HG03060 (cell line): ENCODE data around the gene RBL2.
"Not testable (repeated sequence)": the region's sequence is repeated elsewhere in the genome, so short reads cannot be mapped to it uniquely, and the experiment has no call there.

Experiments
- ATAC-seq: cut with Tn5 transposase; IDR thresholded peaks from one replicate; pipeline ENCODE4 v1.9.1; 2021; ENCODE audit warnings: low read depth, moderate number of reproducible peaks; ENCODE audit not compliant: unreplicated experiment

Gene RBL2

DNA sequence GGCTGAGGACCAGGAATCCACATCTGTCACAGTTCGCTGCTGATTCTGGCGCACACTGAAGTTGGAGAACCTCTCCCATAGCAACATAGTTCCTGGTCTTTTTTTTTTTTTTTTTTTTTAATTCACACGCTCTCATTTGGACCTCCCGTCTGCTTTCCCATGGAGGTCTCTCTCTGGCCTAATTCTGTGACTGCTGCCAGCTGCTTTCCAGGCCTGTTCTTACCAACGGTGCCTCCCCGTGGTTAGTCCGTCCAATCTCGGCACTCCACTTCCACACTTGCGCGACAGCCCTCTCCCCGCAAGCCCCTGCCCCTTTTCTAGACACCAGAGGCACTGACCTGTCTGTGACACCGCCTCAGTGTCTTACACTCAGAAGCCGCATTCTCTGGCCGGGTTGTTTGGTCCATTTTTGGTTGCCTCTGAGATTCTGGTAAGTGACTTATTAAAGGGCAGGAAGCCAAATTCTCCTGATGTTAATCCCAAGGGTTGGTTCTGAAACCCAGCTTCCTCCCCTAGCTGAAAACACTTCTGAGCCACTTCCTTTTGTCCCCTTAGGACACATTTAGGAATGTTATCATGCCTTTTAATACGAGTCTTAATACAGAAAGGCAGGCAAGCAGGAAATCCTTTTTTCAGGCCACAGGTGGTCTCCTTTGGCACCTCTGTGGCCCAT lies 69.9 kb downstream of the RBL2 start:
- ATAC-seq: no peak

GRCh38 chr16:53504665-53505064 lies 70.4 kb downstream of the RBL2 start:
- no peak for ATAC-seq

DNA sequence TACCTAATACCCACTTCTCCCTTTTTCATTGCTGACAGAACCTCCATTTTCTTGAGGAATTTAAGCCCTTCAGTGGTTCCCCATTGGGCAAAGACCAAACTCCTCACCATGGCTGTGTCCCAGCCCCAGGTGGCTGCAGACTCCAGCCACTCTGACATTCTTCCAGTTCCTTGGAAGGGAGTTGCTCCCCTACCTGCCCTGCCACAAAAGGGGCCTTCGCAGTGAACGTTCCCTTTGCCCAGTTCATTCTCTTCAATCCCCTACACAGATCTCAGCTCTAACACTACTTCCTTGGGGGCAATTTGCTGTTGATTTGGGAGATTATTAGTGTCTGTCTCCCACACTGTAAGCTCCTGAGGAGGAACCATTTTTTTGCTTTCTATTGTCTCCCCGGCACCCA lies 72.0 kb downstream of the RBL2 start:
- ATAC-seq: no peak

- no peak for ATAC-seq
Measured at GRCh38 chr16:53507464-53508179, 73.4 kb downstream of the RBL2 start.

GRCh38 chr16:53509906-53510703 lies 75.8 kb downstream of the RBL2 start:
- ATAC-seq: no peak

DNA sequence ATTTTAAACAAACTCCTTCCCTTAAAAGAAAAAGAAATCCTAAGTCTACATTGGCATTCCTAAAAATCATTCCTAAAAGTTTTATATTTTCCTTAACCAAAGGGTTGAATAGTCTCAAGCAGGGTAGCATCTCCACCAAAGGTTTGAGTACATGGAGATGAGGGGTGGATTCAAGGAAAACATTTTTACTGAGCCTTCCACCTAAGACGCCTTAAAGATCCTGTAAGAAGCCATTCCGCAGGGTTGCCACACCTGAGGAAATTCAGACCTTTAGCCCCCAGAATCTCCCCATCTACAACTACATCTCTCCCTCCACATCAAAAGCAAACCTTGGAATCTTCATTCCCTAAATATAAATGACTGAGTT lies 76.4 kb downstream of the RBL2 start:
- ATAC-seq: no peak

DNA sequence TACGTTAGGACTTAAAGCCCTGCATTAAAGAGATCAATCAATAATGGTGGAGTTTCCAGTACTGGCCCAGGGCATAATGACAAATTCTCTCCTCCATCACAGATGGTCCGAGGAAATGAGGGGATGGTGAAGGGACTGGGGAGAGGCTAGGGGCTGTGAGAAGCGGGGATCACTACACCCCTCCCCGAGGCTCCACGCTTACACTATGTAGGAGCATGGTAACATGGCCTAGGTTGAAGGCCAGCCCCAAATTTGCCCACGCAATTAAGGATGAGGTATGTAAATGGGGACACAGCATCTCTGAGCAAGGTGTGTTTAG lies 76.8 kb downstream of the RBL2 start:
- ATAC-seq: no peak

GRCh38 chr16:53511403-53512280 lies 77.4 kb downstream of the RBL2 start:
- no peak for ATAC-seq

DNA sequence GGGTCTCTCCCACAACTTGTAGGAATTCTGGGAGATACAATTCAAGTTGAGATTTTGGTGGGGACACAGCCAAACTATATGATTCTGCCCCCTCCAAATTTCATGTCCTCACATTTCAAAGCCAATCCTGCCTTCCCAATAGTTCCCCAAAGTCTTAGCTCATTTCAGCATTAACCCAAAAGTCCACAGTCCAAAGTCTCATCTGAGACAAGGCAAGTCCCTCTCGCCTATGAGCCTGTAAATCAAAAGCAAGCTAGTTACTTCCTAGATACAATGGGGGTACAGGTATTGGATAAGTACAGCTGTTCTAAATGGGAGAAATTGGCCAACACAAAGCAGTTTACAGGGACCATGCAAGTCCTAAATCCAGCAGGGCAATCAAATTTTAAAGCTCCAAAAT lies 78.5 kb downstream of the RBL2 start:
- not testable (repeated sequence) for ATAC-seq

GRCh38 chr16:53515259-53515658 lies 81.0 kb downstream of the RBL2 start:
- no peak for ATAC-seq

- no peak for ATAC-seq
Measured at GRCh38 chr16:53515811-53516210, 81.5 kb downstream of the RBL2 start.

DNA sequence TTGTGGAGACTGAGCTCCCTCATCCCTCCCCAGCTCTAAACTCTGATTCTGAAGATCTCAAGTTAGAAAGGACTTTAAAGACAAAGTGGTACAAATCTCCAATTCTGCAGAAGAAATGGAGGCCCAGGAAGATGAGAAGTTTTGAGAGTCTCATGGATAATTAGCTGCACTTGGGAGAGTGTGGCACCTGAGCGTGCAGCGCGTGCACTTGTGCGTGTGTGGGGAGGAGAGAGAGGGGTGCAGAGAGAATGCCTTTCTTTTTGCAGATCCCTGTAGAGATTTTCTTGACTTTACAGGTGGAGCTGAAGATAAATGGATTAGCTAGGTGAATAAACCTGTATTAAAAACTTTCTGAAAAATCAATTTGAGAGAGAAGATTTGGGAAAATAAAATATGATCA lies 83.6 kb downstream of the RBL2 start:
- no peak for ATAC-seq

DNA sequence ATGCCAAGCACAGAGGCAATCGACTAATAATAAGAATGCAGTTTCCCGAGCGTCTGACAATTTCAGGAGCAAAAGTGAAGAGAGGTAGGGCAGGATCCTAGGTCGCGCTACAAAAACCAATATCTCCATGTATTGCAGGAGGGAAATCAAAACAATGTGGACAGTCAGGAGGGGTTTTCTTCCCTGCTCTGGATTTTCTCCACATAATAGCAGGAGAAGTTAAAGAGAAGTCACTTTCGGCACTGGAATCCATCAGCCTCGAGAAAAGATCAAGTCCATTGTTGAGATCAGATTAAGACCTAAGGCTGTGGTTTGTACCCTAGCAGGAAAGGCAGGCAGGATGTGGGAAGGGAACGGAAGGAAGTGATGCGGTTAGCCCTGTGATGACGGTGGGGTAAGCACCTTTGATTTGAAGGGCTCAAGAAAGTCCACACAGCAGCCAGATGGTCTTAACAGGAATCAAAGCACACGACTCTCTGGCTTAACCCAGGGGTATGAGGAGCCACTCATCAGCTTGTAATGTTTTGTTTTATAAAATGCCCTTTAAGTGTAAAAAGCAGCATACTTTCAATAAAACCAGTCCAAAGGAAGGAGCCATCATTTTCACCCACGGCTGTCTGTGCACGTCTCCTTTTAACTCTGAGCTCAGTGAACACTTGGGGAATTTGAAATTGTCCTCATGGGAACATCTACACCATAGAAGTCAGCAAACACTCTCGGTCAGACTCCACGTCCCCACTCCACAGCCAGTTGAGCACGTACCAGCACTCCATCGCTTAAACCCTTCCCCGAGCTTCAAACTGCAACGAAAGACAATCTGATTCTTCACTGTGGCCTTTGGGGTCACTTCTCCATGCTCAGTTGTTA lies 84.5 kb downstream of the RBL2 start:
- peak; percentile 97 for ATAC-seq

DNA sequence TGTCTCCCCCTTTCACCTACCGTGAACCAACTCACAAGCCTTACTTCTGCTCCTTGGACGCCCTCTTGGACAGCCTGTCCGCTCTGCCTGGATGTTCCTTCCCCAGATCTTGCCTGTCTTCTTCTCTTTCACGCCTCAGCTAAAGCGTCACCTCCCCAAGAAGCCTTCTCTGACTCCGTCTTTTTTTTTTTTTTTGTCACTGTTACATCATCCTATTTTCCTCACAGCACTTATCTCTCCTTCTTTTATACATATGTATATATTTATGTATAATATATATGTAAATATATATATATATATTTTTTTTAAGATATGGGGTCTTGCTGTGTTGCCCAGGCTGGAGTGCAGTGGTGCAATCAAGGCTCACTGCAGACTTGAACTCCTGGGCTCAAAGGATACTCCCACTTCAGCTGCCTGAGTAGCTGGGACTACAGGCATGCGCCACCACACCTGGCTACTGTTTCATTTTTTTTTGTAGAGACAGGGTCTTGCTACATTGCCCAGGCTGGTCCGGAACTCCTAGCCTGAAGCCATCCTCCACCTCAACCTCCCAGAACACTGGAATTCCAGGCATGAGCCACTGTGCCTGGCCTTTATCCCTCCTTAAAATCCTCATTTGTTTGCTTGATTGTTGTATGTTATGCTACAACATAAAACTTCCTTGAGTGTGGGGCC lies 85.3 kb downstream of the RBL2 start:
- no peak for ATAC-seq

DNA sequence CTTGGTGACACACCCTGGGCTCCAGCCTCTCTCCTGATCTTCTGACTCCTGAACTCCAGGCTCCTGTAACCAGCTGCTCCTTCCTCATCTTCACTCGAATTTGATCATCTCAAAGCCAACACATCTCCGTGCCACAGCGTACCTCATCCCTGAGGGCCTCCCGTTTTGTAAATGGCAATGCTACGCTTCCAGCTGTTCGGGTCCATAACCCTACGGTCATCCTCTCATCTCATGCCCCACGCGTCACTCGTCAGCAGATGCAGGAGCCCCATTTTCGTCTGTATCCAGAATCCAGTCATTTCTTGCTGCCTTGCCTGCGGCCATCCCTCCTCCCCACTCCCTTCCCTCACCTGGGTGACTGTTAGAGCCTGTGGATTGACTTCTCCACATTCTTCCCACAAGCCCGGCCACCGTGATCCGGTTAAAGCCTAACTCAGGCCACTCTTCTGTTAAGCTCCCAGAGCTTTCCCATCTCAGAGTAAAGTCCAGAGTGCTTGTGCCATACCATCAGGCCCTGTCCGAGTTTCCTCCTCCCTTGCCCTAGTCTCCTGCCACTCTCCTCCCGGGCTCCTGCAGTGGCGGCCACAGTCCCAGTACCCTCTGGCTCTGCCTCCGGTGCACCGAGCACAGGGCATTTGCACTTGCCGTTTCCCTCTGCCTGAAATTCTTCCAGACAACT lies 89.0 kb downstream of the RBL2 start:
- no peak for ATAC-seq

DNA sequence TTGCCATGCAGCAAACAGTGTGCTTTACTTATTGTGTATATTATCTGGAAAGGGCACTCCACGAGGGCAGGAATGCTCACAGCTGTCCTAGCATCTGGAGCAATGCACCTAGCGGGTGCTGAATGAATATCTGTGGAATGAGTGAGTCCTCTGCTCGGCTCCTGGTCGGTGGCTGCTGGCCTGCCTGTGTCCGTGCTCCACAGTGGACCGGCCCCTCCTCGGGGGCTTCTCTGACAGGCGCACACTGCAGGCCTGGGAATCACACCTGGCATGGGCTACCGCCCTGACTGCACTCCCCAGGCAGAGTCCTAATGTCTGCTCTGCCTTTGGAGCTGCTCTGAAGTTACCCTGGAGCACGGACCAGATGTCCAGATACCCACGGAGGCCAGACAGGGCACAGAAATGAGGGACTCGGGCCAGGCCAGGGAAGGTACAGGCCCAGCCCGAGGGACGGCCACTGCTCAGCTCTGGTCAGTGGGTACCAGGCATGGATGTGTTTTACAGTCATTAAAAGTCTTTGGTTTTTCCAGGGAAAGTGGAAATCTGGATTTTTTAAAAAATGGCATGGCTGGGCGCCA lies 89.8 kb downstream of the RBL2 start:
- ATAC-seq: no peak

DNA sequence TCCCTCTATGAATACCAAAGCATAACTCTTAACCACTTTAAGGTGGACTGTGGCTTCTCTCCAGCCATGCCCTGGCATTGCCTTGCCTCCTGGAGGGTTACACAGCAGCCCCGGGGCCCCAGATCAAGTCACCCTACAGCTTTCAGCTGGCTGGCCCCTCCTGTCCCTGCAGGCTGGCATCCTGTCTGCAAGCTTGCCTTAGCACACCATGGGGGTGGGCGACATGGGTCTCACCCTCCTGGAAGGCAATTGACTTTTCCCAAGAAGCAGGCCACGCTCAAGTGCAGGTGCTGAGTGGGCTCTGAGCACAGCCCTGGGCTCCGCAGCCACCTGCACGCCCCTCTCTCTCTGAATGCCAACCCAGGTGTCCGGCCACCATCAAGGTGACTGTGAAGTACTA lies 94.5 kb downstream of the RBL2 start:
- no peak for ATAC-seq

DNA sequence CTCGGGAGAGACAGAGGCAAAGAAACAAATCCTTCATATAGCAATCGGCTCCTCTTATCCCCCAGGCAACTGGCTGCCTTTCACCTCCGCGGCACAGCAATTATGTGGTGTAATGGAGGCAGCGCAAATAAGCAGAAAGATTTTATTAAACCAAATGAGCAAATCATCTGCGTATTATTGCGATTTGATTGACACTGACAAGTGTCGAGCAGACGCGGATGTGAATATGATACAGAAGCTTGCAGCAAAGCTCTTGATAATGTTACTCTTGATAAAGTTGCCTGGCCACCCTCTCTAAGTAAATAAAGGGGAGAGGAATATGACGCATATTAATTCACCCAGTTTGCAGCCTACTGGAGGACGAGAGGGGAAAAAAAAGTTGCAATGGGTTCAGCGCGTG lies 95.2 kb downstream of the RBL2 start:
- ATAC-seq: no peak
